ENCODE measurements around the gene ZNF573. TPM values are rescaled to one million over a fixed set of nuclear protein-coding genes. Genes with fewer than 3 reads are reported as not detected.

Gene ZNF573
- total RNA-seq, 1 experiment from 2014 or later, result 12.4 TPM

DNA sequence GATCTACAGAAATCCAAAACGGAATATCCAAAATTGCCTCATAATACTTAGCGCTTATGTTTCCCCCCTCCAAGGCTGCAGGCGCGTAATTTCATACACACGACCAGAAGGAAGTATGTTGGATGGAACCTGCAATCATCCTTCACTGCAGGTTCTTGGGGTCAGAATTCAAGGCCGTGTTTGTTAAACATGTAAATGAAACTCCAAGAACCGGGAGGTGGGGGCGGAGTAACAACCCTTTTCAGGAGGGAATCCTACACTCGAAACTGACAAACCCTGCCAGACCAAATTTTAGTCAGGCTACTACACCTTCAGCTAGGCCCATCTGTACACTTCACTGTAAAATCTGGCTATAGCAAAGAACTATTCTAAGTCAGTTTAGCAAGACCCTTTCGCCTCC, 61.1 kb downstream of the ZNF573 start:
- DNase-seq (ENCODE audit: low spot score), result peak; percentile 23
- peak overlapping the region; percentile 85 for H3K27ac Mint-ChIP-seq
- CTCF ChIA-PET, result interaction anchor here (2.4 kb wide), 1 partner anchor 61 kb away, joined by 13 read pairs; the partner anchor contains the start of gene ZNF573

DNA sequence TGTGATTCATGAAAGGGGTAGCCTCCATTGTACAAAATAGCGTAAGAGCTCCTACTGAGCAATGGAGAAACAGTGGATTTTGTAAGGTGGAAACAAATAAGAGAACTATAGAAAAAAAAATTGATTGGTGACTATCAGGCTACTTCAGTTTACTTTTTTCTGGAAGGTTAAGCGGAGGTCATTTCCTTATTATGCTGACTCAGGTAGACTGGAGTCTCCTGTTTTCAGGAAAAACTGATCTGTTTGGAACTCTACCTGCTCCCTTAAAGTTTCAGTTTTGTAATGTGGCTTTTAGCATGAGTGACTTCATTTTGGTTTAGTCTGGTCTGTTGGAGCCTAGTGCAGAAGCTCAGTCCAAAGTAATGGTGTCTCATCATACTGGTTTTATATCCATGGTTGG, 63.2 kb downstream of the ZNF573 start:
- ChIA-PET CTCF (no interaction called here), POLR2A (no interaction called here)
- no peak for ATAC-seq
- H3K27ac Mint-ChIP-seq, result peak overlapping the region; percentile 70; the same call in 1 of the 2 replicates
- TF ChIP-seq CREM (CRISPR knock-in tag; IDR thresholded peaks at IDR 0.05), result no peak
- TF ChIP-seq, protein P1, sequence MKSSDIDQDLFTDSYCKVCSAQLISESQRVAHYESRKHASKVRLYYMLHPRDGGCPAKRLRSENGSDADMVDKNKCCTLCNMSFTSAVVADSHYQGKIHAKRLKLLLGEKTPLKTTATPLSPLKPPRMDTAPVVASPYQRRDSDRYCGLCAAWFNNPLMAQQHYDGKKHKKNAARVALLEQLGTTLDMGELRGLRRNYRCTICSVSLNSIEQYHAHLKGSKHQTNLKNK (CRISPR knock-in tag; IDR thresholded peaks at IDR 0.05), result no peak
- TF ChIP-seq, protein P2, sequence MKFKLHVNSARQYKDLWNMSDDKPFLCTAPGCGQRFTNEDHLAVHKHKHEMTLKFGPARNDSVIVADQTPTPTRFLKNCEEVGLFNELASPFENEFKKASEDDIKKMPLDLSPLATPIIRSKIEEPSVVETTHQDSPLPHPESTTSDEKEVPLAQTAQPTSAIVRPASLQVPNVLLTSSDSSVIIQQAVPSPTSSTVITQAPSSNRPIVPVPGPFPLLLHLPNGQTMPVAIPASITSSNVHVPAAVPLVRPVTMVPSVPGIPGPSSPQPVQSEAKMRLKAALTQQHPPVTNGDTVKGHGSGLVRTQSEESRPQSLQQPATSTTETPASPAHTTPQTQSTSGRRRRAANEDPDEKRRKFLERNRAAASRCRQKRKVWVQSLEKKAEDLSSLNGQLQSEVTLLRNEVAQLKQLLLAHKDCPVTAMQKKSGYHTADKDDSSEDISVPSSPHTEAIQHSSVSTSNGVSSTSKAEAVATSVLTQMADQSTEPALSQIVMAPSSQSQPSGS (CRISPR knock-in tag; IDR thresholded peaks at IDR 0.05; ENCODE audit: borderline replicate concordance, low read depth), result no peak
- TF ChIP-seq, protein P3, sequence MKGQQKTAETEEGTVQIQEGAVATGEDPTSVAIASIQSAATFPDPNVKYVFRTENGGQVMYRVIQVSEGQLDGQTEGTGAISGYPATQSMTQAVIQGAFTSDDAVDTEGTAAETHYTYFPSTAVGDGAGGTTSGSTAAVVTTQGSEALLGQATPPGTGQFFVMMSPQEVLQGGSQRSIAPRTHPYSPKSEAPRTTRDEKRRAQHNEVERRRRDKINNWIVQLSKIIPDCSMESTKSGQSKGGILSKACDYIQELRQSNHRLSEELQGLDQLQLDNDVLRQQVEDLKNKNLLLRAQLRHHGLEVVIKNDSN (CRISPR knock-in tag; IDR thresholded peaks at IDR 0.05), result no peak
- no peak for TF ChIP-seq ZNF121 (CRISPR knock-in tag; IDR thresholded peaks at IDR 0.05)
- TF ChIP-seq GTF2I (CRISPR knock-in tag; conservative IDR thresholded peaks at IDR 0.05), result no peak
- TF ChIP-seq, protein P4, sequence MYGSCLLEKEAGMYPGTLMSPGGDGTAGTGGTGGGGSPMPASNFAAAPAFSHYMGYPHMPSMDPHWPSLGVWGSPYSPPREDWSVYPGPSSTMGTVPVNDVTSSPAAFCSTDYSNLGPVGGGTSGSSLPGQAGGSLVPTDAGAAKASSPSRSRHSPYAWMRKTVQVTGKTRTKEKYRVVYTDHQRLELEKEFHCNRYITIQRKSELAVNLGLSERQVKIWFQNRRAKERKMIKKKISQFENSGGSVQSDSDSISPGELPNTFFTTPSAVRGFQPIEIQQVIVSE (CRISPR knock-in tag; IDR thresholded peaks at IDR 0.05; ENCODE audit: borderline replicate concordance), result no peak
- H3K9me3 Mint-ChIP-seq, result no peaks in the 10 kb centered on the region
- no peak for DNase-seq (ENCODE audit: low spot score)
- H3K4me1 Mint-ChIP-seq, result peaks cover 24% of the 10 kb centered on the region
- H3K27me3 Mint-ChIP-seq (ENCODE audit: low read depth), result no peaks in the 10 kb centered on the region
- H3K36me3 Mint-ChIP-seq, result peaks cover 11% of the 10 kb centered on the region; the same call in 1 of the 2 replicates
- H3K4me3 Mint-ChIP-seq, result peak overlapping the region; percentile 34; the same call in 1 of the 2 replicates

More for the DNA sequence above, 61.1 kb downstream of the ZNF573 start:
- Mint-ChIP-seq H3K9me3 (no peaks in the 10 kb centered on the region), H3K27me3 (ENCODE audit: low read depth) (no peaks in the 10 kb centered on the region), H3K4me3 (peak overlapping the region; percentile 89), H3K36me3 (0 out of 2 replicates have a peak, but pooled peaks cover 4% of the 10 kb centered on the region), H3K4me1 (peaks cover 24% of the 10 kb centered on the region)
- ATAC-seq, result no peak
- TF ChIP-seq TP53 (CRISPR knock-in tag; IDR thresholded peaks at IDR 0.05) (no peak), NR2C2 (CRISPR knock-in tag; IDR thresholded peaks at IDR 0.05) (no peak), HMGA2 (CRISPR knock-in tag; IDR thresholded peaks at IDR 0.05) (no peak), GRHL2 (CRISPR knock-in tag; IDR thresholded peaks at IDR 0.05; ENCODE audit: insufficient replicate concordance, severe bottlenecking) (no peak), RORB (CRISPR knock-in tag; IDR thresholded peaks at IDR 0.05) (no peak), SOX15 (CRISPR knock-in tag; IDR thresholded peaks at IDR 0.05) (no peak), ZNF263 (CRISPR knock-in tag; IDR thresholded peaks at IDR 0.05; ENCODE audit: low read depth) (no peak), JUN (CRISPR knock-in tag; IDR thresholded peaks at IDR 0.05) (no peak), ZNF121 (CRISPR knock-in tag; IDR thresholded peaks at IDR 0.05) (no peak), ZNF232 (CRISPR knock-in tag; IDR thresholded peaks at IDR 0.05) (no peak), SMAD4 (CRISPR knock-in tag; IDR thresholded peaks at IDR 0.05) (no peak), ESRRA (CRISPR knock-in tag; IDR thresholded peaks at IDR 0.05; ENCODE audit: borderline replicate concordance) (no peak), ZNF317 (CRISPR knock-in tag; IDR thresholded peaks at IDR 0.05; ENCODE audit: borderline replicate concordance, low read depth) (no peak)
- TF ChIP-seq, protein P5, sequence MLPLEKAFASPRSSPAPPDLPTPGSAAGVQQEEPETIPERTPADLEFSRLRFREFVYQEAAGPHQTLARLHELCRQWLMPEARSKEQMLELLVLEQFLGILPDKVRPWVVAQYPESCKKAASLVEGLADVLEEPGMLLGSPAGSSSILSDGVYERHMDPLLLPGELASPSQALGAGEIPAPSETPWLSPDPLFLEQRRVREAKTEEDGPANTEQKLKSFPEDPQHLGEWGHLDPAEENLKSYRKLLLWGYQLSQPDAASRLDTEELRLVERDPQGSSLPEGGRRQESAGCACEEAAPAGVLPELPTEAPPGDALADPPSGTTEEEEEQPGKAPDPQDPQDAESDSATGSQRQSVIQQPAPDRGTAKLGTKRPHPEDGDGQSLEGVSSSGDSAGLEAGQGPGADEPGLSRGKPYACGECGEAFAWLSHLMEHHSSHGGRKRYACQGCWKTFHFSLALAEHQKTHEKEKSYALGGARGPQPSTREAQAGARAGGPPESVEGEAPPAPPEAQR (CRISPR knock-in tag; IDR thresholded peaks at IDR 0.05), result no peak
- TF ChIP-seq, protein P4 (CRISPR knock-in tag; IDR thresholded peaks at IDR 0.05; ENCODE audit: borderline replicate concordance), result no peak
- TF ChIP-seq, protein P6, sequence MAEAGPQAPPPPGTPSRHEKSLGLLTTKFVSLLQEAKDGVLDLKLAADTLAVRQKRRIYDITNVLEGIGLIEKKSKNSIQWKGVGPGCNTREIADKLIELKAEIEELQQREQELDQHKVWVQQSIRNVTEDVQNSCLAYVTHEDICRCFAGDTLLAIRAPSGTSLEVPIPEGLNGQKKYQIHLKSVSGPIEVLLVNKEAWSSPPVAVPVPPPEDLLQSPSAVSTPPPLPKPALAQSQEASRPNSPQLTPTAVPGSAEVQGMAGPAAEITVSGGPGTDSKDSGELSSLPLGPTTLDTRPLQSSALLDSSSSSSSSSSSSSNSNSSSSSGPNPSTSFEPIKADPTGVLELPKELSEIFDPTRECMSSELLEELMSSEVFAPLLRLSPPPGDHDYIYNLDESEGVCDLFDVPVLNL (CRISPR knock-in tag; IDR thresholded peaks at IDR 0.05; ENCODE audit: borderline replicate concordance, low read depth), result no peak
- TF ChIP-seq, protein P7, sequence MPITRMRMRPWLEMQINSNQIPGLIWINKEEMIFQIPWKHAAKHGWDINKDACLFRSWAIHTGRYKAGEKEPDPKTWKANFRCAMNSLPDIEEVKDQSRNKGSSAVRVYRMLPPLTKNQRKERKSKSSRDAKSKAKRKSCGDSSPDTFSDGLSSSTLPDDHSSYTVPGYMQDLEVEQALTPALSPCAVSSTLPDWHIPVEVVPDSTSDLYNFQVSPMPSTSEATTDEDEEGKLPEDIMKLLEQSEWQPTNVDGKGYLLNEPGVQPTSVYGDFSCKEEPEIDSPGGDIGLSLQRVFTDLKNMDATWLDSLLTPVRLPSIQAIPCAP (CRISPR knock-in tag; IDR thresholded peaks at IDR 0.05), result no peak
- POLR2A ChIA-PET, result no interaction called here

Data from WTC11 (cell line).